ENCODE data around the gene CHRNA5.

DNA sequence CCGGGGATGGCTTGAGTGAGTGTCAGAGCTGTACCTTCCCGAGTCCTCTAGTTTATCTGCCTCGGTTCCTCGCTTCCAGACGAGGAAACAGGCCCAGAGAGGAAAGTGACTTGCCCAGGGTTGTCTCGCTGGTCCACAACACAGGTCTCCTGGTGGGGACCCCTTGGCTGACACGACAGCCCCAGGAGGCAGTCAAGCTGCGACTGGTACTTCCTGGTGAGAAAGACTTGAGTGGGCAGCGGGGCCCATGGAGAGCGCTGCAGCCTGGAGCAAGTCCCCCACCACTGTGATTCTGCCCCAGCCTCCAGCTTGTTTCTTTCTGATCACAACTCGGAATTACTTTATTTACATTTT is 600 bp upstream of the CHRNA5 start:
- TF ChIP-seq, protein P1, sequence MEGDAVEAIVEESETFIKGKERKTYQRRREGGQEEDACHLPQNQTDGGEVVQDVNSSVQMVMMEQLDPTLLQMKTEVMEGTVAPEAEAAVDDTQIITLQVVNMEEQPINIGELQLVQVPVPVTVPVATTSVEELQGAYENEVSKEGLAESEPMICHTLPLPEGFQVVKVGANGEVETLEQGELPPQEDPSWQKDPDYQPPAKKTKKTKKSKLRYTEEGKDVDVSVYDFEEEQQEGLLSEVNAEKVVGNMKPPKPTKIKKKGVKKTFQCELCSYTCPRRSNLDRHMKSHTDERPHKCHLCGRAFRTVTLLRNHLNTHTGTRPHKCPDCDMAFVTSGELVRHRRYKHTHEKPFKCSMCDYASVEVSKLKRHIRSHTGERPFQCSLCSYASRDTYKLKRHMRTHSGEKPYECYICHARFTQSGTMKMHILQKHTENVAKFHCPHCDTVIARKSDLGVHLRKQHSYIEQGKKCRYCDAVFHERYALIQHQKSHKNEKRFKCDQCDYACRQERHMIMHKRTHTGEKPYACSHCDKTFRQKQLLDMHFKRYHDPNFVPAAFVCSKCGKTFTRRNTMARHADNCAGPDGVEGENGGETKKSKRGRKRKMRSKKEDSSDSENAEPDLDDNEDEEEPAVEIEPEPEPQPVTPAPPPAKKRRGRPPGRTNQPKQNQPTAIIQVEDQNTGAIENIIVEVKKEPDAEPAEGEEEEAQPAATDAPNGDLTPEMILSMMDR (IDR thresholded peaks at IDR 0.05), result no peak
- TF ChIP-seq POLR2A (IDR thresholded peaks at IDR 0.05), result no peak
